Measurements from ENCODE around the gene RSPO4. TPM values are rescaled to one million over a fixed set of nuclear protein-coding genes. Genes with fewer than 3 reads are reported as not detected.
A peak's percentile ranks its signal among the peaks of the same experiment; 100 is the strongest.

Gene RSPO4
- total RNA-seq, 1 experiment from 2014 or later: 6.7 TPM

- Histone ChIP-seq H3K4me1 (ENCODE audit: insufficient read depth, low read length) (no peaks in the 10 kb centered on the region; the same call in 1 of the 2 replicates), H4K8ac (replicated peaks; ENCODE audit: insufficient read length, low read depth, low read length) (no peak overlapping the region), H3K79me2 (ENCODE audit: insufficient read depth, low read length) (no peaks in the 10 kb centered on the region), H3K18ac (ENCODE audit: insufficient read length, low read depth, low read length) (peak overlapping the region; percentile 0), H3K56ac (ENCODE audit: insufficient read length, low read depth, low read length) (no peak overlapping the region), H4K5ac (ENCODE audit: insufficient read length, low read depth, low read length) (no peak overlapping the region), H2BK15ac (ENCODE audit: low read depth, low read length) (no peak overlapping the region), H2BK12ac (ENCODE audit: insufficient read length, low read depth, low read length) (no peak overlapping the region), H3K9ac (ENCODE audit: extremely low read depth, insufficient read length, low read length) (peak overlapping the region; percentile 6), H4K20me1 (ENCODE audit: control insufficient read depth, insufficient read depth, insufficient read length) (no peaks in the 10 kb centered on the region), H3K27ac (ENCODE audit: insufficient read length, low read depth, low read length) (no peak overlapping the region), H3T11ph (ENCODE audit: low read length) (no peak overlapping the region), H3K9me3 (ENCODE audit: control insufficient read depth, low read depth, low read length) (no peaks in the 10 kb centered on the region), H2BK20ac (ENCODE audit: low read depth, low read length, poor library complexity, severe bottlenecking) (no peak overlapping the region), H3K4me2 (ENCODE audit: insufficient read depth, insufficient read length, low read length) (peak overlapping the region; percentile 13), H3K14ac (ENCODE audit: insufficient read depth, low read length) (peak overlapping the region; percentile 45; the same call in 1 of the 2 replicates), H3K4ac (ENCODE audit: low read depth, low read length) (no peak overlapping the region), H3K79me1 (ENCODE audit: insufficient read depth, low read depth, low read length, poor library complexity, severe bottlenecking) (no peaks in the 10 kb centered on the region), H3K23me2 (ENCODE audit: insufficient read length, low read depth, low read length, poor library complexity, severe bottlenecking) (peaks cover 10% of the 10 kb centered on the region), H3K27me3 (ENCODE audit: insufficient read depth, low read length) (peaks cover 2% of the 10 kb centered on the region; the same call in 1 of the 2 replicates), H2AFZ (ENCODE audit: low read length) (no peak overlapping the region), H2BK5ac (ENCODE audit: insufficient read length, low read length) (no peak overlapping the region), H4K91ac (ENCODE audit: insufficient read length, low read depth, low read length) (no peak overlapping the region), H2AK5ac (ENCODE audit: insufficient read length, low read length) (no peak overlapping the region), H3K23ac (ENCODE audit: insufficient read length, low read depth, low read length) (no peak overlapping the region), H2BK120ac (ENCODE audit: low read depth, low read length, poor library complexity, severe bottlenecking) (no peak overlapping the region)
- WGBS (ENCODE audit: extremely low coverage, insufficient read length, low lambda C conversion rate): no CpG with 5 or more reads among the region's 12 CpGs
- Mint-ChIP-seq H3K4me1 (peaks cover 15 to 26% of the 10 kb centered on the region in 2 experiments), H3K36me3 (ENCODE audit: insufficient read depth in 1 of 3, low read depth in 3 of 3) (no peaks in the 10 kb centered on the region), H3K27me3 (ENCODE audit: low read depth) (peaks cover 52% of the 10 kb centered on the region), H3K27ac (no peak overlapping the region), H3K4me3 (peak overlapping the region; percentile 72 to 87), H3K9me3 (no peaks in the 10 kb centered on the region)
- TF ChIP-seq CTCF (conservative IDR thresholded peaks at IDR 0.05): no peak
- DNase-seq: no peak
These were observed 811 bp upstream of the RSPO4 start for GRCh38 chr20:1002682-1003561.

Measured in H9 (cell line).